HG03439 (cell line): ENCODE measurements around the gene DNAH3.
"Not testable (repeated sequence)": the region's sequence is repeated elsewhere in the genome, so short reads cannot be mapped to it uniquely, and the experiment has no call there.

Source experiments
- ATAC-seq: cut with Tn5 transposase; IDR thresholded peaks from one replicate; pipeline ENCODE4 v1.9.1; 2021; ENCODE audit warnings: mild to moderate bottlenecking, moderate library complexity; ENCODE audit not compliant: unreplicated experiment

DNAH3 gene, protein sequence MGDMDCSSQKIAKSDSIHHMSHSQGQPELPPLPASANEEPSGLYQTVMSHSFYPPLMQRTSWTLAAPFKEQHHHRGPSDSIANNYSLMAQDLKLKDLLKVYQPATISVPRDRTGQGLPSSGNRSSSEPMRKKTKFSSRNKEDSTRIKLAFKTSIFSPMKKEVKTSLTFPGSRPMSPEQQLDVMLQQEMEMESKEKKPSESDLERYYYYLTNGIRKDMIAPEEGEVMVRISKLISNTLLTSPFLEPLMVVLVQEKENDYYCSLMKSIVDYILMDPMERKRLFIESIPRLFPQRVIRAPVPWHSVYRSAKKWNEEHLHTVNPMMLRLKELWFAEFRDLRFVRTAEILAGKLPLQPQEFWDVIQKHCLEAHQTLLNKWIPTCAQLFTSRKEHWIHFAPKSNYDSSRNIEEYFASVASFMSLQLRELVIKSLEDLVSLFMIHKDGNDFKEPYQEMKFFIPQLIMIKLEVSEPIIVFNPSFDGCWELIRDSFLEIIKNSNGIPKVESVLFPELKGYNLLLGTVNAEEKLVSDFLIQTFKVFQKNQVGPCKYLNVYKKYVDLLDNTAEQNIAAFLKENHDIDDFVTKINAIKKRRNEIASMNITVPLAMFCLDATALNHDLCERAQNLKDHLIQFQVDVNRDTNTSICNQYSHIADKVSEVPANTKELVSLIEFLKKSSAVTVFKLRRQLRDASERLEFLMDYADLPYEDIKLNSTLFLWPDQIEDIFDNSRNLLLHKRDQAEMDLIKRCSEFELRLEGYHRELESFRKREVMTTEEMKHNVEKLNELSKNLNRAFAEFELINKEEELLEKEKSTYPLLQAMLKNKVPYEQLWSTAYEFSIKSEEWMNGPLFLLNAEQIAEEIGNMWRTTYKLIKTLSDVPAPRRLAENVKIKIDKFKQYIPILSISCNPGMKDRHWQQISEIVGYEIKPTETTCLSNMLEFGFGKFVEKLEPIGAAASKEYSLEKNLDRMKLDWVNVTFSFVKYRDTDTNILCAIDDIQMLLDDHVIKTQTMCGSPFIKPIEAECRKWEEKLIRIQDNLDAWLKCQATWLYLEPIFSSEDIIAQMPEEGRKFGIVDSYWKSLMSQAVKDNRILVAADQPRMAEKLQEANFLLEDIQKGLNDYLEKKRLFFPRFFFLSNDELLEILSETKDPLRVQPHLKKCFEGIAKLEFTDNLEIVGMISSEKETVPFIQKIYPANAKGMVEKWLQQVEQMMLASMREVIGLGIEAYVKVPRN (N-terminal part only)

GRCh38 chr16:21150375-21151001 is at the start of gene DNAH3:
Gene DNAH3, minus strand, starts transcription at chr16:21150846. Its CDS starts 527 bp downstream, at chr16:21150319.
- no peak for ATAC-seq

- no peak for ATAC-seq
Observed at GRCh38 chr16:21199607-21200218, 49.1 kb upstream of the DNAH3 start.

DNA sequence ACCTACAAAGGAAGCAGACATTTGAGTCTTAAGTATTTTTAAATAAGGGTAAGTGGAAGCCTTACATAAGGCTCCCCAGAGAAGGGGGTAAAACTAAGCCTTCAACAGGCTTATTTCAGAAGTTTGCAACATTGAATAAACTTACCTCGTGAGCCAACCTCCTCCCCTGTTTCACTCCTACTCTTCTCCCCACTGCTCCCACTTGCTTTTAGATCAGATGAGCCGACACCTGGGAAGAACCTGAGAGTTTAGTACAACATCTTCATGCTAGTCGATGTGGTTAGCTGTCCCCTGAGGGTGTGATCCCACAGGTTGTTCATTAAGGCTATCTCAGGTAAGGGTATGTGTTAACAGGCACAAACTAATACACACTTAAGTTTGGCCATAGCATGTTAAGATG is 47.0 kb upstream of the DNAH3 start:
- no peak for ATAC-seq

GRCh38 chr16:21197112-21197511 is 46.5 kb upstream of the DNAH3 start:
- no peak for ATAC-seq

GRCh38 chr16:21195330-21195729 is 44.7 kb upstream of the DNAH3 start:
- not testable (repeated sequence) for ATAC-seq

GRCh38 chr16:21194771-21195301 is 44.2 kb upstream of the DNAH3 start:
- no peak for ATAC-seq

DNA sequence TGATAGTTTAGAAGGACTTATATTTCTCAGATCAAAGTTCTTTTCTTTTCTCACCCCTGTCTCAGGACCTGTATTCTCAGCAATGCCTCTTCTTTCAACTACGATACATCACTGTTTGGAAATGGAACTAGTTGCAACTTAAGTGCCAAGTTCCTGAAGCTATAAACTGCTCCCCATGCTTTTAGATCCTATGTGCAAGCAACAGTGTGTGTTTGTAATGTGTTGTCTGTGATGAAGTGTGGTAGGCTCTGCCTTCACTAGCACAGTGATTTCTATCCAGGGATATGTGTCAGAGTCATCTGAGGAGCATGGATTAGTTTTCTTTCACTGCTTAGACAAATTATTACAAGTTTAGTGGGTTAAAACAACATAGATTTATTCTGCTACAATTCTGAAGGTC is 42.3 kb upstream of the DNAH3 start:
- no peak for ATAC-seq

- ATAC-seq = no peak
Observed at GRCh38 chr16:21190599-21190998, 40.0 kb upstream of the DNAH3 start.

GRCh38 chr16:21190013-21190412 is 39.4 kb upstream of the DNAH3 start:
- ATAC-seq = no peak

DNA sequence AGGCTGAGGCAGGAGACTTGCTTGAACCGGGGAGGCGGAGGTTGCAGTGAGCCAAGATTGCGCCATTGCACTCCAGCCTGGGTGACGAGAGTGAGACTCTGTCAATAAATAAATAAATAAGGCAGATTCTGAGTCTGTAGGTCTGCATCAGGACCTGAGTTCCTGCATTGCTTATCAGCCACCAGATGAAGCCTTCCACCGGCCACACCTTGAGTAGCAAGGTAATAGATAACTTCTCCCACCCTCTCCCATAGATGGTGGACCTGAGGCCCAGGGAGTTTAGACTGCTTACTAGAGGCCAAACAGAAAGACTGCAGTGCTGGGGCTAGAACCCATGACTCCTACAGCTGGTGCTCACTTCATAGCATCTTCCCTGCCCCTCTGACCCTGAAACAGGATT is 38.7 kb upstream of the DNAH3 start:
- ATAC-seq = no peak

- no peak for ATAC-seq
Observed at GRCh38 chr16:21186326-21186691, 35.7 kb upstream of the DNAH3 start.

DNA sequence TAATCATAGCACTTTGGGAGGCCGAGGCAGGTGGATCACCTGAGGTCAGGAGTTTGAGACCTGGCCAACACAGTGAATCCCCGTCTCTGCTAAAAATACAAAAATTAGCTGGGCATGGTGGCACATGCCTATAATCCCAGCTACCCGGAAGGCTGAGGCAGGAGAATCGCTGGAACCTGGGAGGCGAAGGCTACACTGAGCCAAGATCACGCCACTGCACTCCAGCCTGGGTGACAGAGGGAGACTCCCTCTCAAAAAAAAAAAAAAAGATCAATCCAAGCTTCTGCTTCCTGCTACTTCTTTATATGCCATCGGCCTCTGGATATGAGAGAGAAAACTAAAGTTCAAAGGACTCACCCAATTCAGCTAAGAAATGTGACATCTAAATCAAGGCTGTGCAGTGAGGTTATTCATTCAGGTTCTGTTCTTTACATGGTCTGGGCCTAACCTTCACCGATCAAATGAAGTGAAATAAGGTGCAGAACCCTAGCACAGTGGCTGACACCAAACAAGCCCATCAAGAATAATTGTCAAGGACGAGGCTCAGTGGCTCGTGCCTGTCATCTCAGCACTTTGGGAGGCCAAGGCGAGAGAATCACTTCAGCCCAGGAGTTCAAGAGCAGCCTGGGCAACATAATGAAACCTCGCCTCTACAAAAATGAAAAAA is 35.1 kb upstream of the DNAH3 start:
- no peak for ATAC-seq

GRCh38 chr16:21184834-21185233 is 34.2 kb upstream of the DNAH3 start:
- ATAC-seq = no peak

DNA sequence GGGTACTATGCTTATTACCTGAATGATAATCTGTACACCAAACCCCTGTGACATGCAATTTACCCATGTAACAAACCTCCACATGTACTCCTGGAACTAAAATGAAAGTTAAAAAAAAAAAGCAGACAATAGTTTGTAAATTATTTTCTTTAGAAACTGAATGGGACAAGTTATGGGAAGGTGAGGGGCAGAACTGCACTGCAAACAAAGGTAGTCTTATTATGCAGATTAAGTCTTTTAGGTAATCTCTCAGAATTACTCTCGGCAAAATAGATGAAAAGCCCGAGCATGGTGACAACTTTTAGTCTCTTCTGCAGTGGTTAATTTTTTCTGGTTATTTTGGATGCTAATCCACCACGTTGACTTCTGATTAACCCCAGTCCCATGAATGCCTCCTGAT is 33.3 kb upstream of the DNAH3 start:
- no peak for ATAC-seq

DNA sequence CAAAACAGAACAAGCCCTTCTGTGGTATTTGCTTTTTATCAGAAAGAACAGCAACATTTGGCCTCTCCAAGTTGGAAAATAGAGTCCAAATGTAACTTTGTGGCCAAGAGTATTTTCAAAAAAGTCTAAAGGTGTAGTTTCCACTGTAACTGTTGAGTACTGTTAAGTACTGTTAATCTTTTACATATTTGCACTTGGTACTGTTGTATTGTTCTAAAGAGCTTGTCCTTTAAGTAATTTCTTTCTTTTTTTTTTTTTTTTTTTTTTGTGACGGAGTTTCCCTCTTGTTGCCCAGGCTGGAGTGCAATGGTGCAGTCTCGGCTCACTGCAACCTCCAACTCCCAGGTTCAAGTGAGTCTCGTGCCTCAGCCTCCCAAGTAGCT is 29.3 kb upstream of the DNAH3 start:
- ATAC-seq = no peak

DNA sequence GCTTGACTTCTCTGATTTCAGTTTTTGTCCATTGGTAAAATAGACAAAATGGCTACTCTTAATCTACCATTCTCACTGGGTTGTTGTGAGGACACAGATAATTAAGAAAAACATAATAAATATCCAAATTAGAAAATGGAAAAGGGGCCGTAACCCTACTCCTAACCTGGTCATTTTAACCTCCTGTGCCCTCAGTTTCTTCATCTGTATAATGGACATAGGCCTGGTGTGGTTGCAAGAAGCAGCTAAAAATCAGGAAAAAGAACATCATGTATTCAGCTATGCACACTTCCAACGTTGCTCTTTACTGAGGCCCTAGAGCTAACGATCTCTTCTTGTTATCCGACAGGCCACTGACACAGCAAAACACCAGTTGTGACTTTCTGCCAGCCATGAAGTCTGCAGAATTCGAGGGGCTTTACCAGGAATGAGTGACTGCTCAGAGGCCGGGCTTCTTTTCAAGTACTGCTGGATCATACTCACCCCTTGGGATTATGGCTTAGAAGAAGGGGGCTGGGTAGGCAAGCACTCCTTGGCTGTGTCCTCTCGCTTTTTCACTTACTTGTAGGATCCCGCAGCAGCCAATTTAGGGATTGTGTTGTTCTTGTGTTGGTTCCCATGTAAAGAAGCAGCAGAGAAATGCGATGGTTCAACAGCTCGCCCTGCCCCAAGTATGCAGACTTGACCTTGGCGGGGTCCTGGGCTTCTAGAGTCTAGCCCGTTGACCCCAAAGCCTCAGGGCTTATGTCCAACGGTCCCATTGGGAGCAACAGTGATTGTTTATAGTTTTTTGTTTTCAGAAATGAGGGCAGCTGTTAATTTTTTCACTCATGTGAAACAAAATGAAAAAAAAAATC is 28.7 kb upstream of the DNAH3 start:
- ATAC-seq = no peak

DNA sequence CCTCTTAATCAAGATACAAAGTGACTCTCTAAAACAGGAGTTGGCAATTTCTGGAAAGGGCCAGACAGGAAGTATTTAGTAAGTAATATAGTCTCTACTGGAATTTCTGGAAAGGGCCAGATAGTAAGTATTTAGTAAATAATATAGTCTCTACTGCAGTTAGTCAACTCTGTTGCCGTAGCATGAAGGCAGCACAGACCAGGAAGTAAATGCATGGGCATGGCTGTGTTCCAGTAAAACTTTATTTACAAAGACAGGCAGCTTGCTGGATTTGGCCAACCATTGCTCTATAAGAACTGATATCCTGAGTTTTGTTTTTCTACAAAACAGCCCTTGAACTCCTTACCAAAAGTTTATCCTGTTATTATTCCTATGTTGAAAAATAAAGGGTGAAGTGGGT is 24.8 kb upstream of the DNAH3 start:
- no peak for ATAC-seq

- ATAC-seq = no peak
Observed at GRCh38 chr16:21172650-21173049, 22.0 kb upstream of the DNAH3 start.

- ATAC-seq = not testable (repeated sequence)
Observed at GRCh38 chr16:21170116-21170515, 19.5 kb upstream of the DNAH3 start.
